HCT116 (cell line): ENCODE measurements around the gene MIA2. TPM values are rescaled to one million over a fixed set of nuclear protein-coding genes. Genes with fewer than 3 reads are reported as not detected.

Experiments used
- ATAC-seq: fragments of 200-7000 bp; cut with Tn5 transposase; 2 replicates; pipeline ENCODE4 v1.9.1; 2020; ENCODE audit warnings: mild to moderate bottlenecking, moderate library complexity
- BruUV-seq: library from RNA; stranded (reverse); fragments of 400-500 nt; replicated peaks from 2 replicates; lab custom pipeline; 2021; lab: Mats Ljungman, UMichigan
- CTCF ChIA-PET: fragments of 300-600 bp; sonication (Branson Sonifier 250); formaldehyde crosslinking; loops from one replicate; lab custom pipeline; 2021; ENCODE audit warnings: antibody characterized with exemption; lab: Charles Lee
- POLR2A ChIA-PET: fragments of 300-600, 350-600 bp; sonication (Branson Sonifier 250); formaldehyde crosslinking; loops from one replicate; lab custom pipeline; 2021; ENCODE audit warnings: antibody characterized with exemption; lab: Charles Lee
- RAD21 ChIA-PET, 2 experiments: fragments of 300-600 bp; sonication (Branson Sonifier 250); formaldehyde crosslinking; loops; one replicate each; lab custom pipeline; 2023; ENCODE audit warnings: low total read pairs in 2 of 2; ENCODE audit not compliant: uncharacterized antibody in 2 of 2, unreplicated experiment in 2 of 2, low non-redundant PET in 1 of 2; lab: Charles Lee
- DNase-seq: peaks from one replicate; pipeline ENCODE4 v3.0.0-alpha.2; 2010; ENCODE audit warnings: low read depth, low spot score
- H2AFZ ChIP-seq: fragments of 200-600 bp; shearing (Covaris generic), sonication (generic); 2 replicates; pipeline ENCODE4 v1.6.1; 2017; ENCODE audit warnings: low read depth, mixed run types, mixed read lengths, antibody characterized with exemption, low read length; ENCODE audit not compliant: poor library complexity, severe bottlenecking
- H3K27ac ChIP-seq: 2 replicates; pipeline ENCODE4 v1.5.1; 2012; ENCODE audit warnings: low read depth, low read length
- H3K27me3 ChIP-seq: fragments of 200-600 bp; sonication (generic); 2 replicates; pipeline ENCODE4 v1.6.1; 2016; ENCODE audit warnings: mixed run types, low read length, mixed read lengths; ENCODE audit not compliant: insufficient read depth
- H3K36me3 ChIP-seq, 2 experiments: fragments of 200-500 bp in 1 of 2; fragments of 200-600 bp in 1 of 2; sonication (Bioruptor generic) in 1 of 2; sonication (generic) in 1 of 2; 2 replicates each; pipeline versions ENCODE4 v1.5.1 to v1.6.1; 2014 to 2016; ENCODE audit warnings: low read length in 2 of 2, inconsistent platforms in 1 of 2, mixed read lengths in 1 of 2, mixed run types in 1 of 2; ENCODE audit not compliant: insufficient read depth in 2 of 2, control insufficient read depth in 1 of 2
- H3K4me1 ChIP-seq, 2 experiments: fragments of 200-600 bp in 1 of 2; sonication (generic) in 1 of 2; 2 replicates each; pipeline versions ENCODE4 v1.5.1 to v1.6.1; 2012 to 2017; ENCODE audit warnings: low read length in 2 of 2, inconsistent platforms in 1 of 2, mild to moderate bottlenecking in 1 of 2, mixed read lengths in 1 of 2, mixed run types in 1 of 2, moderate library complexity in 1 of 2; ENCODE audit not compliant: insufficient read depth in 2 of 2, control insufficient read depth in 1 of 2
- H3K4me2 ChIP-seq: fragments of 200-600 bp; sonication (generic); 2 replicates; pipeline ENCODE4 v1.6.1; 2017; ENCODE audit warnings: mixed run types, low read length, mixed read lengths
- H3K4me3 ChIP-seq, 2 experiments: fragments of 200-600 bp in 1 of 2; sonication (generic) in 1 of 2; replicated peaks in 1 of 2; 2 replicates each; pipeline ENCODE4 v1.5.1; 2011 to 2016; ENCODE audit warnings: low read length in 2 of 2, control low read depth in 1 of 2, low read depth in 1 of 2, mild to moderate bottlenecking in 1 of 2, mixed read lengths in 1 of 2, mixed run types in 1 of 2
- H3K79me2 ChIP-seq: fragments of 200-600 bp; sonication (generic); 2 replicates; pipeline ENCODE4 v1.6.1; 2017; ENCODE audit warnings: mild to moderate bottlenecking, mixed run types, low read length, moderate library complexity, mixed read lengths; ENCODE audit not compliant: insufficient read depth
- H3K9ac ChIP-seq: fragments of 200-600 bp; sonication (generic); 2 replicates; pipeline ENCODE4 v1.6.1; 2016; ENCODE audit warnings: low read length, mixed read lengths
- H3K9me2 ChIP-seq: fragments of 200-600 bp; sonication (generic), shearing (Covaris generic); 2 replicates; pipeline ENCODE4 v1.6.1; 2017; ENCODE audit warnings: mixed run types, mild to moderate bottlenecking, moderate library complexity; ENCODE audit not compliant: insufficient read depth
- H3K9me3 ChIP-seq, 2 experiments: fragments of 200-500 bp in 1 of 2; fragments of 200-600 bp in 1 of 2; sonication (Bioruptor generic) in 1 of 2; sonication (generic) in 1 of 2; 2 replicates each; pipeline ENCODE4 v1.6.1; 2014 to 2017; ENCODE audit warnings: low read length in 2 of 2, mixed read lengths in 2 of 2, inconsistent platforms in 1 of 2, low read depth in 1 of 2, mild to moderate bottlenecking in 1 of 2, mixed run types in 1 of 2, moderate library complexity in 1 of 2; ENCODE audit not compliant: control insufficient read depth in 1 of 2, insufficient read depth in 1 of 2
- H4K20me1 ChIP-seq: fragments of 200-600 bp; sonication (generic), shearing (Covaris generic); 2 replicates; pipeline ENCODE4 v1.6.1; 2017; ENCODE audit warnings: mixed run types, mild to moderate bottlenecking, moderate library complexity; ENCODE audit not compliant: insufficient read depth
- CBX3 ChIP-seq: IDR thresholded peaks from 2 replicates; pipeline ENCODE4 v1.6.1; 2012; ENCODE audit warnings: low read depth
- CEBPB ChIP-seq: IDR thresholded peaks from 2 replicates; pipeline ENCODE4 v1.6.1; 2012; ENCODE audit warnings: low read depth
- EGR1 ChIP-seq: IDR thresholded peaks from 2 replicates; pipeline ENCODE4 v1.6.1; 2012; ENCODE audit warnings: low read depth
- EZH2 ChIP-seq: fragments of 200-600 bp; sonication (generic); IDR thresholded peaks from 2 replicates; pipeline ENCODE4 v1.6.1; 2017; ENCODE audit warnings: antibody characterized with exemption, mixed run types
- EZH2phosphoT487 ChIP-seq: fragments of 200-600 bp; IDR thresholded peaks from 2 replicates; pipeline ENCODE4 v1.6.1; 2018; ENCODE audit warnings: antibody characterized with exemption, borderline replicate concordance
- FOSL1 ChIP-seq: IDR thresholded peaks from 2 replicates; pipeline ENCODE4 v1.6.1; 2012; ENCODE audit warnings: low read depth
- JUND ChIP-seq: IDR thresholded peaks from 2 replicates; pipeline ENCODE4 v1.6.1; 2012
- POLR2A ChIP-seq: IDR thresholded peaks from 2 replicates; pipeline ENCODE4 v1.7.0; 2011; ENCODE audit warnings: borderline replicate concordance; ENCODE audit not compliant: insufficient read depth, insufficient read length; ENCODE audit errors: extremely low read depth
- POLR2AphosphoS5 ChIP-seq: IDR thresholded peaks from 2 replicates; pipeline ENCODE4 v1.6.1; 2011; ENCODE audit warnings: mild to moderate bottlenecking, low read depth, low read length, moderate library complexity
- RAD21 ChIP-seq: IDR thresholded peaks from 2 replicates; pipeline ENCODE4 v1.6.1; 2012; ENCODE audit warnings: low read depth, mild to moderate bottlenecking
- REST ChIP-seq: IDR thresholded peaks from 2 replicates; pipeline ENCODE4 v1.6.1; 2012; ENCODE audit warnings: low read depth
- SIN3A ChIP-seq: IDR thresholded peaks from 2 replicates; pipeline ENCODE4 v1.6.1; 2012; ENCODE audit warnings: low read depth
- SP1 ChIP-seq: IDR thresholded peaks from 2 replicates; pipeline ENCODE4 v1.6.1; 2012; ENCODE audit warnings: low read depth
- SRF ChIP-seq: IDR thresholded peaks from 2 replicates; pipeline ENCODE4 v1.6.1; 2012; ENCODE audit warnings: low read depth
- YY1 ChIP-seq: IDR thresholded peaks from 2 replicates; pipeline ENCODE4 v1.6.1; 2011; ENCODE audit warnings: low read length, low read depth, moderate library complexity, mild to moderate bottlenecking; ENCODE audit not compliant: insufficient replicate concordance; ENCODE audit errors: extremely low read depth
- ZBTB33 ChIP-seq: IDR thresholded peaks from 2 replicates; pipeline ENCODE4 v1.6.1; 2011; ENCODE audit warnings: mild to moderate bottlenecking, low read length, moderate library complexity; ENCODE audit not compliant: insufficient replicate concordance; ENCODE audit errors: extremely low read depth
- ZFX ChIP-seq: fragments of 450-650 bp; IDR thresholded peaks from 2 replicates; pipeline ENCODE4 v1.6.1; 2017
- ZNF274 ChIP-seq: fragments of 200-500 bp; sonication (Bioruptor generic); IDR thresholded peaks from 2 replicates; pipeline ENCODE4 v1.6.1; 2014; ENCODE audit warnings: mild to moderate bottlenecking, low read depth, low read length, inconsistent platforms
- intact Hi-C: fragments of 100-400 bp; cut with micrococcal nuclease; formaldehyde crosslinking; loops from 2 replicates; pipeline ENCODE4 v1.10.0; 2022
- total RNA-seq: library from RNA; stranded (reverse); gene quantifications from one replicate; pipeline ENCODE4 v1.2.1, GENCODE V29; 2021; ENCODE audit not compliant: unreplicated experiment

The MIA2 gene
- total RNA-seq, 1 experiment from 2014 or later = 31.1 TPM

GRCh38 chr14:39212034-39212433 lies 21.7 kb upstream of the MIA2 start:
- no peaks in the 10 kb centered on the region for H3K79me2 ChIP-seq
- intact Hi-C loops = no loop called here
- no peaks in the 10 kb centered on the region for H3K27me3 ChIP-seq
- H2AFZ ChIP-seq = no peak overlapping the region
- ChIA-PET RAD21 (interaction anchor here in 1 of 2 experiments (0.7 kb wide), 1 partner anchor 23 kb away, joined by 10 read pairs; no protein-coding TSS in a partner anchor), CTCF (interaction anchor here (1.5 kb wide), 1 partner anchor 8 kb away, joined by 3 read pairs; no protein-coding TSS in a partner anchor), POLR2A (no interaction called here)
- H3K27ac ChIP-seq = no peak overlapping the region; the same call in 1 of the 2 replicates
- H3K4me1 ChIP-seq = peaks cover 13 to 33% of the 10 kb centered on the region in 2 experiments
- no peak overlapping the region for H3K4me3 ChIP-seq
- no peaks in the 10 kb centered on the region for H4K20me1 ChIP-seq
- no TSS peak for BruUV-seq
- peak overlapping the region; percentile 35 for H3K9ac ChIP-seq
- no peaks in the 10 kb centered on the region for H3K9me2 ChIP-seq
- H3K4me2 ChIP-seq = peak overlapping the region; percentile 58
- H3K36me3 ChIP-seq = no peaks in the 10 kb centered on the region
- no peaks in the 10 kb centered on the region for H3K9me3 ChIP-seq
- ATAC-seq (peak; percentile 80), DNase-seq (no peak)
- no peak for TF ChIP-seq FOSL1
- TF ChIP-seq SP1 = no peak
- TF ChIP-seq ZFX = no peak
- no peak for TF ChIP-seq POLR2A
- TF ChIP-seq SIN3A = no peak
- TF ChIP-seq ZNF274 = no peak
- no peak for TF ChIP-seq SRF
- no peak for TF ChIP-seq CEBPB
- no peak for TF ChIP-seq EGR1
- no peak for TF ChIP-seq POLR2AphosphoS5
- TF ChIP-seq YY1 = no peak

GRCh38 chr14:39212693-39213092 lies 21.0 kb upstream of the MIA2 start:
- Histone ChIP-seq H3K9me3 (no peaks in the 10 kb centered on the region), H3K36me3 (no peaks in the 10 kb centered on the region), H3K4me2 (peak overlapping the region; percentile 58), H3K27me3 (no peaks in the 10 kb centered on the region), H3K9me2 (no peaks in the 10 kb centered on the region), H3K4me3 (no peak overlapping the region), H3K4me1 (peaks cover 18 to 39% of the 10 kb centered on the region in 2 experiments), H3K79me2 (no peaks in the 10 kb centered on the region), H2AFZ (no peak overlapping the region), H3K27ac (no peak overlapping the region), H4K20me1 (no peaks in the 10 kb centered on the region), H3K9ac (no peak overlapping the region)
- ChIA-PET CTCF (interaction anchor here (1.5 kb wide), 1 partner anchor 9 kb away, joined by 3 read pairs; no protein-coding TSS in a partner anchor), RAD21 (no interaction called here), POLR2A (no interaction called here)
- BruUV-seq = no TSS peak
- DNase-seq = no peak
- intact Hi-C loops = no loop called here
- ATAC-seq = no peak
- TF ChIP-seq ZBTB33 = no peak
- TF ChIP-seq RAD21 = no peak
- no peak for TF ChIP-seq REST
- TF ChIP-seq SIN3A = no peak
- no peak for TF ChIP-seq EZH2phosphoT487
- TF ChIP-seq SP1 = no peak
- TF ChIP-seq EZH2 = no peak
- TF ChIP-seq JUND = no peak
- no peak for TF ChIP-seq EGR1
- no peak for TF ChIP-seq CBX3
